Fibroblast of gingiva (primary cell): ENCODE data around the gene NT5C3A.
"Not testable (repeated sequence)": the region's sequence is repeated elsewhere in the genome, so short reads cannot be mapped to it uniquely, and the experiment has no call there.

Experiments
- DNase-seq: peaks from one replicate; pipeline ENCODE4 v3.0.0-alpha.2; 2011; ENCODE audit warnings: low read depth

The NT5C3A gene

GRCh38 chr7:32979246-32979645, 83.3 kb downstream of the NT5C3A start:
- peak; percentile 60 for DNase-seq

DNA sequence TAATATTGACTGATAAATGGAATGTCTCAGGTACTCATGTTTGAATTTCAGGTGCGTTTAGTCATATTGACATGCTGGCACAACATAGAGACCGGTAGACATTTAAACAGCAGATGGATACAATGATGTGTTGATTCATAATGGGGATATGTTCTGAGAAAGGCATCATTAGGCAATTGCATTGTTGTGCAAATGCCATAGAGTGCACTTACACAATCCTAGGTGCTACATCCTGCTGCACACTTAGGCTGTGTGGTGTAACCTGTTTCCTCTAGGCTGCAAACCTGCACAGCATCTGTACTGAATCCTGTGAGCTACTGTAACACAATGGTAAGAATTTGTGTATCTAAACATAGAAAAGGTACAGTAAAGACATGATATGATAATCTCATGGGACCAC, 85.4 kb downstream of the NT5C3A start:
- DNase-seq = peak; percentile 56

- DNase-seq = not testable (repeated sequence)
Observed at GRCh38 chr7:32971967-32972366, 90.6 kb downstream of the NT5C3A start.

- not testable (repeated sequence) for DNase-seq
Observed at GRCh38 chr7:32967268-32967582, 95.4 kb downstream of the NT5C3A start.

DNA sequence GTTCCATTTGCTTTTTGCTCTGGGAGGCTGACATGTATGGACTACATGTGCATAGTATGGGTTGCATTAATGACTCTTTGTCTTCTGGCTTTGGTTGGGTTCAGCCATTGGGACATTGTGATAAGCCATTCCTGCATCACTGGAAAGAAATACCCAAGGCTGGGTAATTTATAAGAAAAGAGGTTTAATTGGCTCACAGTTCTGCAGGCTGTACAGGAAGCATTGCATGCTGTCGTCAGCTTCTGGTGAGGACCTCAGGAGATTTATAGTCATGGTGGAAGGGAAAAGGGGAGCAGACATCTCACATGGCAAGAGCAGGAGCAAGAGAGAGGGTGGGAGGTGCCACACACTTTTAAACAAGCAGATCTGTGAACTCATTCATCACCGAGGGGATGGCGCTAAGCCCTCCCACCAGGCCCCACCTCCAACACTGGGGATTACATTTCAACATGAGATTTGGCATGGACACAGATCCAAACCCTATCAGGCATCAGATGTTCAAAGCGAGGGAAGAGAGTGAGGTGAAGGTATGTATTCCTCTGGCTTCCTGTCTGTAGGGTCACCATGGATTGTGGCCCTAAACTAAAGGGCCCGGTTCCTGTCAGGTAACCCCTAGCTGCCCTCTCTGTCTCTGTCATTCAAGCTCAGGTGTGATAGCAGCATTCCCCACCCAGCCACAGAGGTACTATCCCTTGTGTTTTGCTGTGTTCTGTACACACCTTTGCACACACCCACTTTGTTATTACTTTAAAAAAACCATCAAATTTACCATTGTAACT, 95.9 kb downstream of the NT5C3A start:
- not testable (repeated sequence) for DNase-seq

DNA sequence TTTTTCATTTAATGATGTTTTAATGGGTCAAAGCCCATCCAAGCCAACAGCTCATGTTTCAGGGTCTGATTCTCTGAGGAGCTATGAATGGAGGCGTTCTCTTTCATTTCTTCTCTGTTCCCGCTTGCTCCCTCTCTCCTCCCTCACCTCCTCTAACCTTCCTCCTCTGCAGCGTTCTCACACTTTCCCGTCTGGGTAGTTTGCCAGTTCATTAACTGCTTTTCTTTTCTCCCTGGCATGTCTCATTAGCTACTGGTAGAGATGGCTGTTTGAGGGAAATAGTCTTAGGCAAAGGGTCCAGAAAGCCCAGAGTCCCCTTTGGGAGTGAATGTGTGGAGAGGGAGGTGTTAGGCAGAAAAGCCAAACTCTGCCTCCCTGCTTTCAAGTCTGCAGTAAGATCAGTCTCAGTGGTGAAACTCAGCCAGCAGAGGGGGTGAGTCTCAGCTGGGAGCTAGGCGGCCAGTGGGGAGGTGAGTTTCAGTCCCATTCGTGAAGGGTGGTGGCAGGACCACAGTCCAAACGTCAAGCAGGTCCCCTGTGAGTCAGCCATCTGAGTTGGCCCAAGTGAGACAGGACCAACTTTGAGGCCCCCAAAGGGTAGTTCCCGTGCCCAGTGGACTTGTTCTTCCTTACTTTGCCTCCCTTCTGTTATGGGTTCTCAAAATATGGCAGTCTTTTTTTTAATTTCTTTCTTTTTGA, 98.0 kb downstream of the NT5C3A start:
- DNase-seq = not testable (repeated sequence)
